Left hindlimb (tissue), 1 donor: ENCODE data around the gene C1orf198.

ENCODE experiments used
- DNase-seq: peaks from one replicate; pipeline ENCODE4 v3.0.0-alpha.2; 2018

The C1orf198 gene

GRCh38 chr1:230891413-230891812 lies 23.1 kb upstream of the C1orf198 start:
- no peak for DNase-seq

- no peak for DNase-seq
Measured at GRCh38 chr1:230884646-230885045, 16.3 kb upstream of the C1orf198 start.

- peak; percentile 61 for DNase-seq
Measured at GRCh38 chr1:230883967-230884366, 15.6 kb upstream of the C1orf198 start.

GRCh38 chr1:230879778-230880177 lies 11.5 kb upstream of the C1orf198 start:
- no peak for DNase-seq

- DNase-seq = peak; percentile 70
Measured at GRCh38 chr1:230878591-230878990, 10.3 kb upstream of the C1orf198 start.

GRCh38 chr1:230877924-230878590 lies 9.7 kb upstream of the C1orf198 start:
- no peak for DNase-seq

GRCh38 chr1:230877146-230877923 lies 9.0 kb upstream of the C1orf198 start:
- DNase-seq = no peak

GRCh38 chr1:230876660-230877059 lies 8.3 kb upstream of the C1orf198 start:
- DNase-seq = no peak

GRCh38 chr1:230875370-230875769 lies 7.0 kb upstream of the C1orf198 start:
- no peak for DNase-seq

- DNase-seq = no peak
Measured at GRCh38 chr1:230870916-230871315, 2.6 kb upstream of the C1orf198 start.

- no peak for DNase-seq
Measured at GRCh38 chr1:230869500-230869899, 1.2 kb upstream of the C1orf198 start.

- no peak for DNase-seq
Measured at GRCh38 chr1:230868736-230869385, 540 bp upstream of the C1orf198 start.

GRCh38 chr1:230867101-230867902 lies 1.0 kb downstream of the C1orf198 start:
- DNase-seq = no peak

- DNase-seq = no peak
Measured at GRCh38 chr1:230866171-230867070, 1.9 kb downstream of the C1orf198 start.

- DNase-seq = no peak
Measured at GRCh38 chr1:230865062-230865817, 3.1 kb downstream of the C1orf198 start.

GRCh38 chr1:230864441-230864840 lies 3.9 kb downstream of the C1orf198 start:
- no peak for DNase-seq

GRCh38 chr1:230863449-230863848 lies 4.9 kb downstream of the C1orf198 start:
- DNase-seq = no peak

GRCh38 chr1:230861970-230862595 lies 6.2 kb downstream of the C1orf198 start:
- no peak for DNase-seq

GRCh38 chr1:230861489-230861888 lies 6.8 kb downstream of the C1orf198 start:
- no peak for DNase-seq

- no peak for DNase-seq
Measured at GRCh38 chr1:230860617-230861384, 7.5 kb downstream of the C1orf198 start.
